HG02840 (cell line): Measurements from ENCODE around the gene VPS37B.

Experiments used
- ATAC-seq: cut with Tn5 transposase; IDR thresholded peaks from one replicate; pipeline ENCODE4 v1.9.1; 2021; ENCODE audit warnings: mild to moderate bottlenecking, moderate library complexity, moderate number of reproducible peaks; ENCODE audit not compliant: unreplicated experiment, low FRiP score

The VPS37B gene

GRCh38 chr12:122842505-122843405 lies 53.2 kb downstream of the VPS37B start:
- ATAC-seq, result no peak

- no peak for ATAC-seq
Observed at GRCh38 chr12:122841544-122842321, 54.2 kb downstream of the VPS37B start.

- ATAC-seq, result no peak
Observed at GRCh38 chr12:122840580-122841513, 55.1 kb downstream of the VPS37B start.

- ATAC-seq, result no peak
Observed at GRCh38 chr12:122839907-122840554, 55.9 kb downstream of the VPS37B start.

GRCh38 chr12:122838841-122839240 lies 57.1 kb downstream of the VPS37B start:
- no peak for ATAC-seq

- ATAC-seq, result no peak
Observed at GRCh38 chr12:122837306-122838265, 58.3 kb downstream of the VPS37B start.

- no peak for ATAC-seq
Observed at GRCh38 chr12:122836027-122836921, 59.6 kb downstream of the VPS37B start.

GRCh38 chr12:122835750-122836026 lies 60.2 kb downstream of the VPS37B start:
- no peak for ATAC-seq

- ATAC-seq, result no peak
Observed at GRCh38 chr12:122834921-122835749, 60.8 kb downstream of the VPS37B start, which contains the start of gene HIP1R. Gene HIP1R, plus strand, starts transcription at chr12:122835457. Its CDS starts 94 bp downstream, at chr12:122835551.

GRCh38 chr12:122834104-122834920 lies 61.6 kb downstream of the VPS37B start:
- no peak for ATAC-seq

- ATAC-seq, result no peak
Observed at GRCh38 chr12:122830517-122831214, 65.3 kb downstream of the VPS37B start.

- ATAC-seq, result no peak
Observed at GRCh38 chr12:122827258-122827657, 68.7 kb downstream of the VPS37B start.

GRCh38 chr12:122825773-122826724 lies 69.9 kb downstream of the VPS37B start:
- no peak for ATAC-seq

- no peak for ATAC-seq
Observed at GRCh38 chr12:122823429-122823828, 72.5 kb downstream of the VPS37B start.
